HG03457 (cell line): ENCODE results near the gene SYDE2.
"Not testable (repeated sequence)": the region's sequence is repeated elsewhere in the genome, so short reads cannot be mapped to it uniquely, and the experiment has no call there.

Source experiments
- ATAC-seq: cut with Tn5 transposase; IDR thresholded peaks from one replicate; pipeline ENCODE4 v1.9.1; 2021; ENCODE audit warnings: moderate number of reproducible peaks; ENCODE audit not compliant: unreplicated experiment

SYDE2 gene

DNA sequence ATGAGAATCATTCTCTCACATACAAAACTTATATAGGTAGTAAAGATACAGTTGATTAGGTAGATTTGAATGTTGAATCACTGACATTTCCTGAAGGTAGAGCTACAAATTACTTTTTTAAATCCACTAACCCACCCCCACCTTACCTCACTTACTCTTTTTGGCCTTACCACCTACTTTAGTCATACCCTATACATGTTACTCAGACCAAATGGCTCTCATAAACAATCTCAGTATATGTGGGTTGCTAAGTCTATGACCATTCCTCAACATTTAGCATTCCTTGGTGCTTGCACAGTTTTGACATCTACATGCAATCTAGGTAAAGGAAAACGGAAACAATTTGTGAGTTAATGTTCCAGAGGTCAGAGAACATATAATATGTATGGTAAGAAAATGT is 26.3 kb downstream of the SYDE2 start:
- no peak for ATAC-seq

DNA sequence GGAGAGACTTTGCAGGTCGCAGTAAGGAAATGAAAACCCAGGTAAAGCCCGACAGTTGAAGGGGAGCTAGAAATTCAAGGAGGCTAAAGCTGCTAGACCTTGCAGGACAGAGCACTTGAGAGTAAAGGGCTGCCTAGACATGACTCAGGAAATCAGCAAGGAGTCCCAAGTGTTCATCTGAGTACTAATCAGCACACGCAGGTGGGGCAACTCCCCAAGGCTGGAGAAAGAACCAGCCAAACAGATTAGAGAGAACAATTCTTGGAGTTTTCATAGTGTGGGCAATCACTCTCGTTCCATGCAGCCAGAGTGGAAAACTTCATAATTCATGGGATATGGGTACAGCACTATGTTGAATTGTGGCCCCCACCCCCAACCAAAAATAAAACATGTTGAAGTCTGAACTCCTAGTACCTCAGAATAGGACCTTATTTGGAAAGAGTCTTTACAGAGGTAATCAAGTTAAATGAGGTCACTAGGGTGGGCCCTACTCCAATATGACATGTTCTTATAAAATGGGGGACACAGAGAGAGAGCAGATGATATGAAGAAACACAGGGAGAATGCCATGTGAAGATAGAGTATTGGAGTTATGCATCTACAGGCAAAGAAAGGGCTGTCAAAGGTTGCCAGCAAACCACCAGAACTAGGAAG is 28.0 kb downstream of the SYDE2 start:
- no peak for ATAC-seq

DNA sequence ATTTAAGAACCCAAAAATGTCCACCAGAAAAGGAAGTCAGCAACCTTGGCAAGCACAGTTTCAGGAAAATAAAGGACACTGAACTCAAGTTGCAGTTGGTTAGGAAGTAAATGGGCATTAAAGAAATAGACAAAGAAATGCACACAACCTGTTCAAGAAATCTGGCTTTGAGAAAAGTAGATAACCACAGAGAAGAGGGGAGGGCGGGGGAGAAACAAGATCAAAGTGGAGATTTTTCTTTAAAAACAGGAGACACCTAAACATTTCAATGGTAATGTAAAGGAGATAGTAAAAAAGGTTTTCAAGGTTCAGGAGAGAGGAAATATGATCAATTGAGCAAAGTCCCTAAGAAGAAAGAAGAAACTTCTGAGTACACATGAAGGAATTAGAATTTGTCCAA is 29.1 kb downstream of the SYDE2 start:
- ATAC-seq, result no peak

DNA sequence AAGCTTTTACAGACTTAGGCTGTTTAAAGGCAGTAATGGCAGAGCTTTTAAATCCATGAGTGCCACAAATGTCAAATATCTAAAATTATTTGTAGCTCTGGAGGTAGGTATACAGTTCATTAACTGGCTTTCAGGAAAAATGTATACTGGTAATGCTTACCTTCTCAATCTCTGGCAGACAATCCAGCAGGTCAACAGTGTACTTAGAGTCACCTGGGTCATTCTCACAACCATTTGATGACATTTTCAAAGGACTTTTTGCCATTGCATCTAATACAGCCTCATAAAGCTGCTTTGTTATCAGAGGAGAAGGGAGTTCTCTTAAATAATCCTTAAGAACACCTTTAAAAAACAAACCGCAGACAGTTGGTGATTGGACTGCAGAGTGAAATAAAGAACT is 31.9 kb downstream of the SYDE2 start:
- no peak for ATAC-seq

DNA sequence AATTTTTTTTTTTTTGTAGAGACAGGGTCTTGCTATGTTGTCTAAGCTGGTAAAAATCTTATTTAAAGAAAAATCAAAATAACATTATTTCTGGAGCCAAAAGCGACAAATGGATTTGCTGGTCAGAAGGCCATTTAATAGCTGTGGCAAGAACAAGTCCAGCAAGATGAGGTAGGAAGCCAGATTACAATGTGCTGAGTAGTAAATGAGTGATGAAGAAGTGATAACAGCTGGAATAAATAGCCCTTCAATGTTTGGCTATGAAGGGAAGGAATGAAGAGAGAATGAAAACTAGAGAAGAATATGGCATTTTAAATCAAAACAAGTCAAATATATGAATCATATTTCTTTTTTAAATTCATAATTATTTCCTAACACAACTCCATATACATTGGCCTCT is 34.5 kb downstream of the SYDE2 start:
- no peak for ATAC-seq

DNA sequence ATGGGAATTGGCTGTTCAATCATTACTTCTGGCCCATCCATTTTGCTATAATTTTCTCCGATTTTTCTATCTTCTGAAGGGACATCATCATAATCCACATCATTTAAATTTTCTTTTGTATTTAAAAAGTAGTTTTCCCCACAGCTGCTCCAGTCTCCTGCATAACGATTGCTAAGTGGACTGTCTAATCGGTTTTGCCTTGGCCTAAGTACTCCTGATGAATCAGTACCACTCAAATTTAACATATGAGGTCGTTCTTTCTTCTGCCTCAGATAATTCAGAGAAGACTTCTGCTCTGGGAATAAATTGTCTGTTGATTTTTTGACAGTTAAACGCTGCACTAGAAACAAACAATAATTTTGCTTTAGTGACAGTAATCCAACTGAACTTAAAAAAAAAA is 41.9 kb downstream of the SYDE2 start:
- no peak for ATAC-seq

DNA sequence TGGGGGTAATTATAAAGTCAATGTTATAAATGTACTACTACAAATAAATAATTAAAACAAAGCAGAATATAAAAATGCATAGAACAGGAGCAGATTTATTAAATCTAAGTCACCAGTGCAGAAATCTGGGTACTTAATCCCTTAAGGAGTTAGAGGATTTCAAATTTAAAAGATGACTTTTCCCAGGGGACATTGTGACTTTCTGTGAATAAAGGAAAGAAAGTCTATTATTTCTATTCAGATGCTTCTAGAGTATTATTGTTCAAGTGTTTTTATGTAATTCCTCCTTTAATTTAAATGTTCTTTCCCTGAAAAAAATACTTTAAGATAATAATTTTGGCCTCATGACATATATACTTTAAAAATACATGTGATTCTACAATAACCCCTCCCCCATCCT is 43.4 kb downstream of the SYDE2 start:
- ATAC-seq, result no peak

DNA sequence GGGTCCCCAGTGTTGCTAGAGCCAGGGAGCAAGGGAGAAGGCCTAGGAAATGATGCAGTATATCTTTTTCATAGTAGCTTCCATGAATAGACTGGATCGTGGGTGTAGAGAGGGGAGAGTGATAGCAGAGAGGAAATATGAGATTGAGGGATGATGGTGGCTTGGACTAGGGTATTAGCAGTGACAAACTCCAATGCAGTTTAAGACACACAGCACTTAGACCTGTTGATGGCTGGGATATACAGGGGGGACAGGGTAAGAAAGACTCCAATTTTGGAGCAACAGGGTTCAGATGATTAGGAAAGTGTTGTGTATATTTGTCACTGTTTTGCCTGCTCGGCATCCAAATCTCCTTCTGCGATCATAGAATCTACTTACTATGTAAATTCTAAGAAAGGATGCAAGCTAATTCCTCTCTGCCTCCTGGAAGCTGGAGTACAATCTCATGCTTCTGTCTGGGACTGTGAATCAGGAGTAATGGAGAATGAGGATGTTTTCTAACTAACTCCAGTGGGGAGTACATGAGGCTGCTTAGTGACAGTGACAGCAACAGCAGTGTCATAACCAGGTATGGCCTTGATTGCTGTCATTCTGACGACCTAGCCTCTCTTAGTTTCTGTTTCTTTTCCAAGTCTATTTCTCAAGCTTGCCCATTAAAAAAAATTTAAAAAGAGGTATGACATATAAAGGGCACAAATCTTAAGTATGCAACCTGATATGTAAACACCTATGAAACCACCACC is 47.5 kb downstream of the SYDE2 start:
- ATAC-seq, result no peak

DNA sequence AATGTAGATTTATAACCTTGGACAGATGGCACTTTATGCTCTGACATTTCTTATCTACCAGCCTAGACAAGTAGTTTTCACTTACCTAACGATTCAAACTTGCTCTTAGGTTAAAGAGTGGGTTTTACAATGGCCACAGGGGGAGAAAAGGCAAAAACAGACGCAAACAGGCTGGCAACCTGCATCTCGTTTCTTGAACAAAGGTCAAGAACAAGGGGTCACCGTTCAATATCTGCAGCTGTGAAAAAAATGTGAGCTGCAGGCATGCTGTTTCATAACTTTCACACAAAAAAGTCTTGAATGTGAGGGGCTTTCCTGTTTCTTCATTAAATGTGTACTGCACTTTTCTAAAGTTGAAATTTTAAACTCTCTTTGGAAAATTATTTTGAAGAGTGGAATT is 49.4 kb downstream of the SYDE2 start:
- ATAC-seq, result no peak

DNA sequence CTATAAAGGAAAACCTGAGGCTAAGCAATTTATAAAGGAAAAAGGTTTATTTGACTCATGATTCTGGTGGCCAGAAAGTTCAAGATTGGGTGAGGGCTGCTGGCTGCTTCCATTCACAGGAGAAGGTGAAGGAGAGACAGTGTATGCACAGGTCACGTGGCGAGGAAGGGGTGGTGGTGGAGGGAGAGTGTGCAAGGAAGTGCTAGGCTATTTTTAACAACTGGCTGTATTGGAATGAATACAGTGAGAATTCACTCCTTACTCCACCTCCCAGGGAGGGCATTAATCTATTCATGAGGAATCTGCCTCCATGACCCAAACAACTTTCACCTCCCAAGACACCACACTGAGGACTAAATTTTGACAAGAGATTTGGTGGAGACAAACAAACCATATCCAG is 51.0 kb downstream of the SYDE2 start:
- ATAC-seq, result no peak

DNA sequence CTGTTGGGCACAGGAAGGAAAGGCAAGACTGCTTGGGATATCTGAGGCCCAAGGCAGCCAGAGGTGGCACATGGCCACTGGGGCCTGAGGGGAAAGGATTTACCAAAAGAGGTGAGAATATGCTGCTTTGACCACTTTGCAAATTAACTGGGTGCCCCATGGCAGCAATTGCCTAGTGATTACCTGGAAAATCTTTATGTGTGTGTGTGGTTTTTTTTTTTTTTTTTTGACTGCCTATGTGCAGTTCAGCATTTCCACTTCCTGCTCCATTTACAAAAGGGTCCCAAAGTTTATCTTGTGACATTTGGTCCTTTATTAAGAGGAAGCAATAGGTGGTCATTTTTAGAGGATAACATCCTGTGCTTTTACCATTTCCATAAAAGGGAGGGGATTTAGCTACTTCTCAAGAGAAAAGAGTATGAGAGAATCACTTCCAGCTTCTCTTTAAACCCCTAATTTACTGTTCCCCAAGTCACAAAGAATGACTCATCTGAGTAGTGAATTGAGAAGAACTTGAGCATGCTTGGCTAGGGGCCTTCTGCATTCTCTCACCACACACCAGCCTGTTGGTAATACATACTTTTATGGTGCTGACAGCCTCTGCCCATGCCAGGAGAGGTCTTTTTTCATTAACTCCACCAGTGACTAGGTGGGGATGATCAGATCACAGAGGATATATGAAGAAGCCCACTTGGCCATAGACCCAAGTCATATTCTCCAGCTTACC is 52.1 kb downstream of the SYDE2 start:
- peak; percentile 93 for ATAC-seq

DNA sequence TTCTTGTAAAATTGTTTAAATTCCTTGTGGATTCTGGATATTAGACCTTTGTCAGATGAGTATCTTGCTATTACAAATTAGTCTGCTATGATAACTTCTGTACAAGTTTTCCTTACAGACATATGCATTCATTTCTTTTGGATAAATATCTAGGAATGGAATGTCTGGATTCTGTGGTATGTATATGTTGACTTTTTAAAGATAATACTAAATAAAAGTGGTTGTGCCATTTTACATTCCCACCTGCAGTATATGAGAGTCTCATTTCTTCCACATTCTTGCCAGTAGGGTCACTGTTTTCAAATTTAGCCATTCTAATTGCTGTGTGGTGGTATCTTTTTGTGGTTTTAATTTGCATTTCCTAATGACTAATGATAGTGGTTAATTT is 53.9 kb downstream of the SYDE2 start:
- ATAC-seq, result no peak

DNA sequence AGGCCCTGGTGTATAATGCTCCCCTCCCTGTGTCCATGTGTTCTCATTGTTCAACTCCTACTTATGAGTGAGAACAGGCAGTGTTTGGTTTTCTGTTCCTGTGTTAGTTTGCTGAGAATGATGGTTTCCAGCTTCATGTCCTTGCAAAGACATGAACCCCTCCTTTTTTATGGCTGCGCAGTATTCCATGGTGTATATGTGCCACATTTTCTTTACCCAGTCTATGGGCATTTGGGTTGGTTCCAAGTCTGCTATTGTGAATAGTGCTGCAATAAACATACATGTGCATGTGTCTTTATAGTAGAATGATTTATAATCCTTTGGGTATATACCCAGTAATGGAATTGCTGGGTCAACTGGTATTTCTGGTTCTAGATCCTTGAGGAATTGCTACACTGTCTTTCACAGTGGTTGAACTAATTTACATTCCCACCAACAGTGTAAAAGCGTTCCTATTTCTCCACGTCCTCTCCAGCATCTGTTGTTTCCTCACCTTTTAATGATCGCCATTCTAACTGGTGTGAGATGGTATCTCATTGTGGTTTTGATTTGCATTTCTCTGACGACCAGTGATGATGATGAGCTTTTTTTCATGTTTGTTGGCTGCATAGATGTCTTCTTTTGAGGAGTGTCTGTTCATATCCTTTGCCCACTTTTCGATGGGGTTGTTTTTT is 54.4 kb downstream of the SYDE2 start:
- ATAC-seq, result not testable (repeated sequence)

DNA sequence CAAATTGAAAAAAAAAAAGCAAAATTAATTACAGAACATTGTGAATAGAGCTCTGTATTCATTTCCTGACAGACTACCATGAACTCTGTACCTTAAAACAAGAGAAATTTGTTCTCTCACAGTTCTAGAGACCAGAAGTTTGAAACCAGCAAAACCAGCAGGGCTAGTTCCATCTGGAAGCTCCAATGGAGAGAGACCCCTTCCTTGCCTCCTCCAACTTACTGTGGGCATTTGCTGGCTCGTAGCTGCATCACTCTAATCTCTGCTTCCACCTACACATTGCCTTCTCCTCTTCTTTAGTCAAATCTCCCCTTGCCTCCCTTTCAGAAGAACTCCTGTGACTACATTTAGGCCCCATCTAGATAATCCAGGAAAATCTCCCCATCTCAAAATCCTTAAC is 56.5 kb downstream of the SYDE2 start:
- ATAC-seq, result no peak

DNA sequence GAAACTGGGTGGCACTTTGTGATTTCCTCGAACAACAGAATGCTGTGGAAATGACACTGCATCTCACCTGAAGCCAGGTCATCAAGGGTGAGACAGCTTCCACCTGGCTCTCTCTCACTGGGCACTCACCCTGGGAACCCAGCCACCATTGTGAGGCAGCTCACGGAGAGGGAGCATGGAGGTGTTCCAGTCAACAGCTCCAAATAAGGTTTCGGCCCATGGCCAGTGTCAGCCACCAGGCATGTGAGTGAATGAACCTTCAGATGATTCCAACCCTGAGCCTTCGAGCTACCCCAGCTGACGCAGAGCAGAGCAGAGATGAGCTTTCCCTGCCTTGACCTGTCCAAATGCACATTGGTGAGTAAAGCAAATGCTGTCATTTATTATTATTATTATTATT is 58.1 kb downstream of the SYDE2 start:
- no peak for ATAC-seq

DNA sequence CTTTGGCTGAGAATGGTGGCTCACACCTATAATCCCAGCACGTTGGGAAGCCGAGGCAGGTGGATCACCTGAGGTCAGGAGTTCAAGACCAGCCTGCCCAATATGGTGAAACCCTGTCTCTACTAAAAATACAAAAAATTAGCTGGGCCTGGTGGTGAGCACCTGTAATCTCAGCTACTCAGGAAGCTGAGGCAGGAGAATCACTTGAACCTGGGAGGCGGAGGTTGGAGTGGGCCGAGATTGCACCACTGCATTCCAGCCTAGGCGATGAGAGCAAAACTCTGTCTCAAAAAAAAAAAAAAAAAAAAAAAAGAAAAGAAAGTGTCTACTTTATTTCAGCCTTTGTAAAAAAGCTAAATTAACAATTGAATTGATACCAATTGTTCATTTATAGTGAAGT is 62.4 kb downstream of the SYDE2 start:
- not testable (repeated sequence) for ATAC-seq

DNA sequence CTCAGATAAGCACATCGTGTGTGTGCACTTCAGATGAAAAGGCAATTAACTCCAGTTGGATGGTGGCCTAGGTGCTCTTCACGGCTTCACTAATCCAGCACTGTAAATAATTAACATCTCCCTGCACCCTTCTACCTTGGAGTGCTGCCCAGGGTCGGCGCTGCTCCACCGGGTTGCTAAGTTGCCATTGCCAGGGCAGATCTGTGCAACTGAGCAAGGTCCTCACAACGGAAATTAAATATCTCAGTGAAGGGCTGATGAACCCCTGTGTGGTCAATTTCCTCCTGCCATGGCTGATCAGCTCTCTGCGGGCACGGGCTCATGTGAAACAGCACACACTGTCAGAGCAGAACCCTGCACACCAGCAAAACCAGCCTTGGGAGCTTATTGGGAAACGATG is 63.2 kb downstream of the SYDE2 start:
- no peak for ATAC-seq

DNA sequence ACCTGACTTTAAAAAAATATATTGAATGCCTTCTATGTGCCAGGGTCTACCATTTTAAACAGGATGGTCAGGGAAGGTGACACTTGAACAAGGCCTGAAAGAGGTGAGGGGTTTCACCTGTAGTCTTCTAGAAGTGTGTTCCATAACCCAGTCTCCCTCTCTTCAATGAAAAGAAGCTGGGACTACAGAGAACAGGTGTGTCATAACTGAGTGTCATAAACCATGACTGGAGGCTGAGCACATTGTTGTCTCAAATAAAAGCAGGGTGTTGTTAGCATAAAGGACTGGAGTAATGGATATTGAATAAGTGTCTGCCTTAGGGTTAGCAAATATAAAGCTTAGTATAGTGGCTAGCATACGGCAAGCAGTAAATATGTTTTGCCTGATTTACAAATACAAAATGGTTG is 65.4 kb downstream of the SYDE2 start:
- no peak for ATAC-seq

DNA sequence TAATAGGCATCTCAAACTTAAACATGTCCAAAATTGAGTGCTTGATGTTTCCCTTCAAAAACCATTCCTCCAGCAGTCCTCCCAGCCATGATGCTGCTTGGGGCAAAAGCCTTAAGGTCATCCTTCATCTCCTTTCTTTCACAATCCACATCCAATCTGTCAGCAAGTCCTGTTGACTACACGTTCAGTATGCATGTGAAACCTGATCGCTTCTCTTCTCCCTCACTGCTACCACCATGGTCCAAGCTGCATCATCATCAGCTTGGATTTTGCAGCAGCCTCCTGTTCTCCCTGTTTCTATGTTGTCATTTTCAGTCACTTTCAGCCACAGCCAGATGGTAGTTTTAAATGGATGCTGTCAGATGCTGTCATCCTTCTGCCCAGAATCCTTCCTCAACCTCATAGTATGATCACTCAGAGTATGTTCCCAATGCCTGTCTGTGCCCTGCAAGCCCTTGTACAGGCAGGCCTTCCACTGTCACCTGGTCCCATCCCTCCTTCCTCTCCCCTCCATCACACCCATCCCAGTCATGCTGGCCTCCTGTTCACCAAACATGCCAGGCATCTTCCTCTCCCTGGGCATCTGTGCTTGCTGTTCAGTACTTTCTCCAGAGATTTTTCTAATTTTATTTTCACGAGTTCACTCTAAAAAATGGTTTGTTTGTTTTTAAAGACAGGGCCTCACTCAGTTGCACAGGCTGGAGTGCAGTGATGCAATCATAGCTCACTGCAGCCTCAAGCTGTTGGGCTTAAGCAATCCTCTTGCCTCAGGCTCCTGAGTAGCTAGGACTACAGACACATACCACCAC is 66.0 kb downstream of the SYDE2 start:
- ATAC-seq, result no peak

DNA sequence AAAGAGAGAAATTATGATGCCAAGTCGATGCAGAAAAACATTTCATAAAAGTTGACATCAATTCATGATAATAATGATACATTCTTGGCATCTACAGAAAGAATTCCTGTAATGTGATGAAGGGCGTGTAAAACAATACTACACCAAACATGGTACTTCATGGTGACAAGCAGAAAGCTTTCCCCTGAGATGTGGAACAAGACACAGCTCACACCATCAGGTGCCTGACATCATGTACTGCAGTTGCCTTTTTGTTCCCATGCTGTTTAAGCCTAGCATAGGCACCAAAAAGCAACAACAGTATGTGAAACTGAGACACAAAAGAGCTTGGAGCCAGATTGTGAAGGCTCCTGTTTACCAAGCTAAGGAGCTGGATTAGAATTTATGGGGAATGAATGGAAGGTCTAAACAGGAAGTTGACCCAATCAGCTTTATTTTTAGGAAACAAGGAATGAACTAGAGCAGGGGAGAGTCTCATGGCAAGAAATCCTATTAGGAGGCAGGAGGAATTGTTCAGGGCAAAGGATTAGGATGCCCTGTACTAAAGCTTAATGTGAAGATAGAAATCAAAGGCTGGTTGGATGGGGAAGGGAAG is 67.2 kb downstream of the SYDE2 start:
- ATAC-seq, result no peak
